PC-9 (cell line): Measurements from ENCODE around the gene AP2S1.

Experiments used
- CTCF ChIP-seq: fragments of 200-600 bp; sonication (generic); conservative IDR thresholded peaks from 2 replicates; pipeline ENCODE4 v1.6.1; 2017; ENCODE audit warnings: mixed run types, antibody characterized with exemption, mild to moderate bottlenecking, moderate library complexity
- EZH2 ChIP-seq: fragments of 200-600 bp; sonication (generic); IDR thresholded peaks from 2 replicates; pipeline ENCODE4 v1.8.0; 2017; ENCODE audit warnings: antibody characterized with exemption, low read depth

GRCh38 chr19:46802152-46802551 is 48.5 kb downstream of the AP2S1 start:
- TF ChIP-seq CTCF (no peak), EZH2 (no peak)
